ENCODE data around the gene FAM131A. TPM values are rescaled to one million over a fixed set of nuclear protein-coding genes. Genes with fewer than 3 reads are reported as not detected.

Gene FAM131A
- total RNA-seq, 4 donors from 2014 or later: 19.2 to 35.1 (median 22.5) TPM

DNA sequence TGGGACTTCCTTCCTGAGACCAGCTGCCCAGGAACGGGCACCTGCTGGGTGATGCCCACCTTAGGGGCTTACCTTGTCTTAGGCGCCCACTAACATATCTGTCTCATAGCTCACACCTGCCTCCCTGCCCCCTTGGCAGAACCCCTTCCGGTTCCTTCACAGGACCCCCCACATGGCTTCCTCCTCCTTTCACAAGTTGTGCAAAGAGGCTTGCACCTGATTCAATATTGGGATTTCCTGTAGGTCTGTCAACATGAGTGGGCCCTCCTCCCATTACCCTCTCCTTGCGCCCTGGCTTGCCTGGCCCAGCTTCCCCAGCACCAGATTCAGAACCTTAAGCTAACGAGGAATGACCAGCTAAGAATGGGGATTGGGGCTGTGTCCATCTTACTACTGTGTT is 40.0 kb downstream of the FAM131A start:
- H3K27me3 ChIP-seq: peaks cover 6% of the 10 kb centered on the region
- TF ChIP-seq, protein P1, sequence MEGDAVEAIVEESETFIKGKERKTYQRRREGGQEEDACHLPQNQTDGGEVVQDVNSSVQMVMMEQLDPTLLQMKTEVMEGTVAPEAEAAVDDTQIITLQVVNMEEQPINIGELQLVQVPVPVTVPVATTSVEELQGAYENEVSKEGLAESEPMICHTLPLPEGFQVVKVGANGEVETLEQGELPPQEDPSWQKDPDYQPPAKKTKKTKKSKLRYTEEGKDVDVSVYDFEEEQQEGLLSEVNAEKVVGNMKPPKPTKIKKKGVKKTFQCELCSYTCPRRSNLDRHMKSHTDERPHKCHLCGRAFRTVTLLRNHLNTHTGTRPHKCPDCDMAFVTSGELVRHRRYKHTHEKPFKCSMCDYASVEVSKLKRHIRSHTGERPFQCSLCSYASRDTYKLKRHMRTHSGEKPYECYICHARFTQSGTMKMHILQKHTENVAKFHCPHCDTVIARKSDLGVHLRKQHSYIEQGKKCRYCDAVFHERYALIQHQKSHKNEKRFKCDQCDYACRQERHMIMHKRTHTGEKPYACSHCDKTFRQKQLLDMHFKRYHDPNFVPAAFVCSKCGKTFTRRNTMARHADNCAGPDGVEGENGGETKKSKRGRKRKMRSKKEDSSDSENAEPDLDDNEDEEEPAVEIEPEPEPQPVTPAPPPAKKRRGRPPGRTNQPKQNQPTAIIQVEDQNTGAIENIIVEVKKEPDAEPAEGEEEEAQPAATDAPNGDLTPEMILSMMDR (IDR thresholded peaks at IDR 0.05): no peak
- no peak for TF ChIP-seq POLR2A (IDR thresholded peaks at IDR 0.05)
- H3K4me1 ChIP-seq: peaks cover 7 to 25% of the 10 kb centered on the region in 2 donors
- DNase-seq: no peak
- WGBS, 2 donors: 77 to 82% methylated on average over 5 of the region's 5 CpGs
- no peak overlapping the region for H3K27ac ChIP-seq
- no peak overlapping the region for H3K4me3 ChIP-seq (replicated peaks in 1 of 3)
- intact Hi-C loops (cut with DNase I): loop anchor here (10.0 kb wide), 1 partner anchor 167 kb away; no protein-coding TSS in a partner anchor
- no peaks in the 10 kb centered on the region for H3K36me3 ChIP-seq
- no peaks in the 10 kb centered on the region for H3K9me3 ChIP-seq

DNA sequence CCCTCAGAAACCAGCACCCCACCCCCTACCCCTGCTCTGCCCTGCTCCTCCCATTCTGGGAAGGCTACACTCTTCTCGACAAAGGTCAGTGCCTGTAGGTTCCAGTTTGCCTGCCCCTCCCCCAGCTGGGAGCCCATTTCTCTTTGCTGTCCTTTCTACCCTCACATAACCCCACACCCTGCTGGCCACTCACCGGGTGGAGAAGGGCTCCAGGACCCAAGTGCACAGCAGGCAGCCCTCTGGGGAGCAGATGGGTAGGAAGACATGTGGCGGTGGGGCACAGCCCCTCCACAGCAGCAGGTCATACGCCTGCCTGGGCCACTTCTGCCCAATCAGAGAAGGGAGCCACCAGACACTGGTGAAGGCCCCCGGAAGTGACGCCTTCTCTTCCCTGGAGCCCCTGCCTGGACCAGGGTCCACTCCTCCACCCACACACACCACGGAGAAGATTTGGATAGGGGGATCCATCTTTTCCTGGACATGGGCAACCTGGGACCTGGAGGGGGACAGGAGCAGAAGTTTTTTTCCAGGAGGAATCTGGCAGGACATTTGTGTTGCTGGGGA is 40.6 kb downstream of the FAM131A start, which contains the start of gene THPO:
Gene THPO, minus strand, starts transcription at position 326 of the 564 bp plus-strand sequence. CDS start 1,948 bp downstream, outside the sequence.
- DNase-seq: no peak
- H3K4me3 ChIP-seq (replicated peaks in 1 of 3): no peak within 1 kb of the TSS
- TF ChIP-seq, protein P1 (IDR thresholded peaks at IDR 0.05): no peak
- no peak for TF ChIP-seq POLR2A (IDR thresholded peaks at IDR 0.05)
- H3K4me1 ChIP-seq: peaks cover 7 to 25% of the 10 kb centered on the region in 2 donors
- H3K27ac ChIP-seq: peak within 1 kb of the TSS in 1 of 3 donors; percentile 52
- no peaks in the 10 kb centered on the region for H3K9me3 ChIP-seq
- no peaks in the 10 kb centered on the region for H3K36me3 ChIP-seq
- intact Hi-C loops (cut with DNase I): loop anchor here (10.0 kb wide), 1 partner anchor 167 kb away; no protein-coding TSS in a partner anchor
- H3K27me3 ChIP-seq: peaks cover 6% of the 10 kb centered on the region
- 60 to 74% methylated on average over 4 to 7 of the region's 7 CpGs for WGBS, 2 donors

DNA sequence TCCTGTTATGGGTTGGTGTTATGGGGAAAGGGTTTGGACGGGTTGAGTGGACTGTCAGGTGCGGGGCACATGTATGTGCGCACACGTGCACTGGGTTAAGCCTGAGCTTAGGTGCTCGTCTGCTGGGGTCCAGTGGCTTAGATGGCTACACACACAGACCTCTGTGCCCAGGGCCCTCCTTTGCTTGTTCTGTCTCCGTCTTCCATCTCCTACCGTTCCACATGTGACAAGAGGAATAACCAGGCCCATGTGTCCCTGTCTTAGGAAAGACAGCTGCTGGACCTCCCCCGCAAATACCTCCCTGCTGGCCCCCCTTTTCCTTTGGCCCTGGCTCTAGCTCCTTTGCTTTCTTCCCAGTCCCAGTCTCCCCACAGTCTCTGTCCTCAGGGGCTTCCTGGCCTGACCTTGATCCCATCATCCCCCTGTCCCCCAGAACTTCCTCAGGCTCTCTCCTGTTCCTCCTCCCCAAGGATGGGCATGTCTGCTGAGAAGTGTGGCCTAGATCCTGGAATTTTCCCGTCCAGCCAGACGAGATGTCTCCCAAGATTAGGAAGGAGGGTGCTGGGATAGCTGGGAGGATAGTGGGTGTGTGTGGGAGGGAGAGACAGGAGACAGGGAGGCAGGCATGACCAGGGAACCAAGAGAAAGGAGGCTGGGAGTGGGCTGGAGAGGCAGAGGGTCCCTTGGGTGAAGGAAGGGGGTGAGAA is 41.4 kb downstream of the FAM131A start:
- WGBS, 2 donors: 86 to 89% methylated on average over 10 of the region's 10 CpGs
- H3K9me3 ChIP-seq: no peaks in the 10 kb centered on the region
- TF ChIP-seq, protein P1 (IDR thresholded peaks at IDR 0.05): no peak
- no peak for TF ChIP-seq POLR2A (IDR thresholded peaks at IDR 0.05)
- peaks cover 6% of the 10 kb centered on the region for H3K27me3 ChIP-seq
- peaks cover 7 to 25% of the 10 kb centered on the region in 2 donors for H3K4me1 ChIP-seq
- H3K4me3 ChIP-seq (replicated peaks in 1 of 3): no peak overlapping the region
- H3K36me3 ChIP-seq: no peaks in the 10 kb centered on the region
- peak overlapping the region in 2 of 3 donors; percentile 11 to 52 for H3K27ac ChIP-seq
- DNase-seq: no peak
- intact Hi-C loops (cut with DNase I): loop anchor here (10.0 kb wide), 1 partner anchor 166 kb away; no protein-coding TSS in a partner anchor

DNA sequence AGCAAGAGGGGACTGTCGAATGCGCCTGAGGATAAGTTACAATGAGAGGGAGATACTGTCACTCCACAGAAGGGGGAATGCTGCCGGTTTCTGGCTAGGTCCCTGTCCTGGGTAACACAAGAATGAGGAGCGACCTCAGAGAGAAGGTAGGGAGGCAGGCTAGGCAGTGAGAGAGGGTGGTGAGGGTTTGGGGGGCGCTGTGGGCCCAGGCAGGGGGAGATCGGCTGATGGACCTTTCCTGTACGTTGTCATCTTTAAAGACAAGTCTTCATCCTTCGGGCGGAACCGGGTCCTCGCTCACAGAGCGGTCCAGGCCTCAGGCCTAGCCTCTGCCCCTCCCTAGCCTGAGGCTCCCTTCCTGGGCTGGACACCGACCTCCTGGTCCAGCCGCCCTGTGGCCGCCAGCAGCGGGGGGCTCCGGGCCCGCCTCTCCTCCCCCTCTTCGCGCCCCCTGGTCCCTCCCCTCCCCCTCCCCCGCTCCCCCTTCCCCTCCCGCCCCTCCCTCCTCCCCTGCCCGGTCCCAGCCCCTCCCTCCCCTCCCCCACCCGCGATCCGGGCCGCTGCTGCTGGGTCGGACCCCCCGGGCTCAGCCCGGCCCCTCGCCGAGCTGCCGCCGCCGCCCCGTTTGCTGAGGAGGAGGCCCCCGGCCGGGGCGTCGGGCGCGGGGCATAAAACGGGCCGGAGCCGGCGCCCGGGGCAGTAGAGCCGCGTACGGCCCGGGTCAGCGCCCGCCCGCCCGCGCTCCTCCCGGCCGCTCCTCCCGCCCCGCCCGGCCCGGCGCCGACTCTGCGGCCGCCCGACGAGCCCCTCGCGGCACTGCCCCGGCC is 42.2 kb downstream of the FAM131A start, which contains the start of gene CHRD:
Gene CHRD, plus strand, starts transcription at position 697 of the 827 bp plus-strand sequence. CDS start 265 bp downstream, outside the sequence.
- DNase-seq: no peak

More for the DNA sequence above, 42.2 kb downstream of the FAM131A start, which contains the start of gene CHRD:
- H3K27ac ChIP-seq: peak within 1 kb of the TSS in 2 of 3 donors; percentile 11 to 52
- peaks cover 6% of the 10 kb centered on the region for H3K27me3 ChIP-seq
- no peak for TF ChIP-seq POLR2A (IDR thresholded peaks at IDR 0.05)
- TF ChIP-seq, protein P1 (IDR thresholded peaks at IDR 0.05): no peak
- H3K4me3 ChIP-seq (replicated peaks in 1 of 3): peak within 1 kb of the TSS in 2 of 3 donors; percentile 25 to 43
- H3K9me3 ChIP-seq: no peaks in the 10 kb centered on the region
- intact Hi-C loops (cut with DNase I): loop anchor here (10.0 kb wide), 1 partner anchor 165 kb away; no protein-coding TSS in a partner anchor
- 28 to 35% methylated on average over 17 to 20 of the region's 71 CpGs for WGBS, 2 donors
- H3K4me1 ChIP-seq: peaks cover 7 to 25% of the 10 kb centered on the region in 2 donors
- no peaks in the 10 kb centered on the region for H3K36me3 ChIP-seq

Data from thyroid gland (tissue), 4 donors.